Astrocyte (in vitro differentiated cells and primary cell): ENCODE results near the gene PLS1.

Experiments used
- EZH2 ChIP-seq: IDR thresholded peaks from 2 replicates; pipeline ENCODE4 v1.6.1; 2012; ENCODE audit warnings: mild to moderate bottlenecking, low read length, inconsistent platforms; ENCODE audit not compliant: insufficient read depth
- TF ChIP-seq, protein P1 (sequence below): IDR thresholded peaks from 2 replicates; pipeline ENCODE4 v1.5.1; 2011; ENCODE audit warnings: low read depth, mild to moderate bottlenecking, inconsistent platforms, low read length, moderate library complexity; ENCODE audit not compliant: insufficient read depth

GRCh38 chr3:142670120-142670519, 73.9 kb downstream of the PLS1 start:
- TF ChIP-seq, protein P1, sequence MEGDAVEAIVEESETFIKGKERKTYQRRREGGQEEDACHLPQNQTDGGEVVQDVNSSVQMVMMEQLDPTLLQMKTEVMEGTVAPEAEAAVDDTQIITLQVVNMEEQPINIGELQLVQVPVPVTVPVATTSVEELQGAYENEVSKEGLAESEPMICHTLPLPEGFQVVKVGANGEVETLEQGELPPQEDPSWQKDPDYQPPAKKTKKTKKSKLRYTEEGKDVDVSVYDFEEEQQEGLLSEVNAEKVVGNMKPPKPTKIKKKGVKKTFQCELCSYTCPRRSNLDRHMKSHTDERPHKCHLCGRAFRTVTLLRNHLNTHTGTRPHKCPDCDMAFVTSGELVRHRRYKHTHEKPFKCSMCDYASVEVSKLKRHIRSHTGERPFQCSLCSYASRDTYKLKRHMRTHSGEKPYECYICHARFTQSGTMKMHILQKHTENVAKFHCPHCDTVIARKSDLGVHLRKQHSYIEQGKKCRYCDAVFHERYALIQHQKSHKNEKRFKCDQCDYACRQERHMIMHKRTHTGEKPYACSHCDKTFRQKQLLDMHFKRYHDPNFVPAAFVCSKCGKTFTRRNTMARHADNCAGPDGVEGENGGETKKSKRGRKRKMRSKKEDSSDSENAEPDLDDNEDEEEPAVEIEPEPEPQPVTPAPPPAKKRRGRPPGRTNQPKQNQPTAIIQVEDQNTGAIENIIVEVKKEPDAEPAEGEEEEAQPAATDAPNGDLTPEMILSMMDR, result no peak
- no peak for TF ChIP-seq EZH2
